GM18867 (cell line): ENCODE measurements around the gene LAPTM5.
"Not testable (repeated sequence)": the region's sequence is repeated elsewhere in the genome, so short reads cannot be mapped to it uniquely, and the experiment has no call there.

ENCODE experiments used
- ATAC-seq: cut with Tn5 transposase; IDR thresholded peaks from one replicate; pipeline ENCODE4 v1.9.1; 2021; ENCODE audit warnings: mild to moderate bottlenecking, moderate library complexity; ENCODE audit not compliant: unreplicated experiment

LAPTM5 gene

GRCh38 chr1:30771005-30771404 lies 13.4 kb upstream of the LAPTM5 start:
- ATAC-seq, result no peak

- ATAC-seq, result no peak
Measured at GRCh38 chr1:30770150-30770549, 12.6 kb upstream of the LAPTM5 start.

- no peak for ATAC-seq
Measured at GRCh38 chr1:30768830-30769718, 11.5 kb upstream of the LAPTM5 start.

GRCh38 chr1:30768159-30768829 lies 10.7 kb upstream of the LAPTM5 start:
- no peak for ATAC-seq

- ATAC-seq, result not testable (repeated sequence)
Measured at GRCh38 chr1:30766948-30767347, 9.4 kb upstream of the LAPTM5 start.

GRCh38 chr1:30765556-30766434 lies 8.2 kb upstream of the LAPTM5 start:
- ATAC-seq, result no peak

GRCh38 chr1:30764939-30765555 lies 7.5 kb upstream of the LAPTM5 start:
- no peak for ATAC-seq

GRCh38 chr1:30764396-30764795 lies 6.8 kb upstream of the LAPTM5 start:
- no peak for ATAC-seq

GRCh38 chr1:30763651-30764248 lies 6.2 kb upstream of the LAPTM5 start:
- no peak for ATAC-seq

- ATAC-seq, result no peak
Measured at GRCh38 chr1:30762930-30763650, 5.5 kb upstream of the LAPTM5 start.

GRCh38 chr1:30762152-30762929 lies 4.8 kb upstream of the LAPTM5 start:
- no peak for ATAC-seq

GRCh38 chr1:30761381-30762151 lies 4.0 kb upstream of the LAPTM5 start:
- no peak for ATAC-seq

- ATAC-seq, result no peak
Measured at GRCh38 chr1:30760596-30761324, 3.2 kb upstream of the LAPTM5 start.

- no peak for ATAC-seq
Measured at GRCh38 chr1:30759718-30760281, 2.2 kb upstream of the LAPTM5 start.

- no peak for ATAC-seq
Measured at GRCh38 chr1:30758785-30759380, 1.3 kb upstream of the LAPTM5 start.

- ATAC-seq, result no peak
Measured at GRCh38 chr1:30758121-30758688, 631 bp upstream of the LAPTM5 start.
